Testis (tissue), 3 donors: ENCODE data around the gene RTKN. TPM values are rescaled to one million over a fixed set of nuclear protein-coding genes. Genes with fewer than 3 reads are reported as not detected.

Experiments used
- DNase-seq: peaks from one replicate; pipeline ENCODE4 v3.0.0-alpha.2; 2019
- H3K27ac ChIP-seq, 2 donors: fragments of 200-600 bp; sonication (generic); one replicate each; pipeline ENCODE4 v1.5.1; 2019
- H3K27me3 ChIP-seq: fragments of 200-600 bp; sonication (generic); one replicate; pipeline ENCODE4 v1.5.1; 2019
- H3K36me3 ChIP-seq: fragments of 200-600 bp; sonication (generic); one replicate; pipeline ENCODE4 v1.5.1; 2017; ENCODE audit warnings: low read depth; ENCODE audit errors: missing control alignments
- H3K4me1 ChIP-seq: fragments of 200-600 bp; sonication (generic); one replicate; pipeline ENCODE4 v1.5.1; 2019
- H3K4me3 ChIP-seq, 2 donors: fragments of 200-600 bp; sonication (generic); one replicate each; pipeline ENCODE4 v1.5.1; 2017 to 2019
- H3K9me3 ChIP-seq: fragments of 200-600 bp; sonication (generic); one replicate; pipeline ENCODE4 v1.5.1; 2017
- CTCF ChIP-seq, 3 experiments: fragments of 450-650 bp in 2 of 3; fragments of 200-600 bp in 1 of 3; sonication (generic) in 1 of 3; IDR thresholded peaks; one replicate each; pipeline ENCODE4 v1.5.1; 2016 to 2019; ENCODE audit warnings: antibody characterized with exemption in 3 of 3, mild to moderate bottlenecking in 2 of 3, moderate library complexity in 1 of 3
- POLR2A ChIP-seq: fragments of 450-650 bp; IDR thresholded peaks from one replicate; pipeline ENCODE4 v1.6.1; 2017; ENCODE audit warnings: antibody characterized with exemption, mild to moderate bottlenecking, moderate library complexity
- WGBS, 2 donors: methylation state at CpG; one replicate each; pipeline ENCODE4 v1.1.5; 2018; 5-methylcytosine and 5-hydroxymethylcytosine counted together
- intact Hi-C: fragments of 100-400 bp; cut with DNase I; formaldehyde crosslinking; loops from one replicate; pipeline ENCODE4 v1.15.1; 2023; ENCODE audit warnings: low total_unique reads
- polyA plus RNA-seq: library from polyadenylated mRNA; stranded (reverse); fragments of 350-450 nt; fragmentation: Illumina TruSeq; extraction: RNeasy Lipid Tissue Mini Kit (QIAGEN cat#74804); gene quantifications from one replicate; pipeline ENCODE4 v1.2.3, GENCODE V29; 2014; ENCODE audit warnings: low read depth, low replicate concordance; ENCODE audit not compliant: insufficient read depth
- total RNA-seq, 2 donors: library from RNA; depleted of rRNA; stranded (reverse); fragments of >200 nt; gene quantifications; one replicate each; pipeline ENCODE4 v1.2.3, GENCODE V29; 2016

RTKN gene
- total and polyA plus RNA-seq, 3 donors from 2014 or later: 8.8 to 12.8 (median 11.1) TPM

- H3K4me1 ChIP-seq: peaks cover 24% of the 10 kb centered on the region
- no peaks in the 10 kb centered on the region for H3K27me3 ChIP-seq
- peak within 1 kb of the TSS; percentile 68 to 75 for H3K4me3 ChIP-seq
- H3K27ac ChIP-seq: peak within 1 kb of the TSS; percentile 93 to 99
- TF ChIP-seq POLR2A (no peak), CTCF (IDR thresholded peaks at IDR 0.05) (no peak)
- WGBS, 2 donors: 1 to 2% methylated on average over 11 to 38 of the region's 38 CpGs
- intact Hi-C loops: no loop called here
- no peaks in the 10 kb centered on the region for H3K9me3 ChIP-seq
- peak; percentile 100 for DNase-seq
- no peaks in the 10 kb centered on the region for H3K36me3 ChIP-seq
Measured at GRCh38 chr2:74458132-74458937, 16.6 kb upstream of the RTKN start, which contains the start of gene WBP1. Gene WBP1, plus strand, starts transcription at chr2:74458438. Its CDS starts 165 bp downstream, at chr2:74458603.

- H3K4me3 ChIP-seq: peak overlapping the region; percentile 68 to 75
- peak; percentile 76 for DNase-seq
- H3K27me3 ChIP-seq: no peaks in the 10 kb centered on the region
- intact Hi-C loops: no loop called here
- H3K27ac ChIP-seq: peak overlapping the region; percentile 93 to 99
- H3K36me3 ChIP-seq: no peaks in the 10 kb centered on the region
- peaks cover 24% of the 10 kb centered on the region for H3K4me1 ChIP-seq
- TF ChIP-seq CTCF (IDR thresholded peaks at IDR 0.05) (no peak), POLR2A (peak; percentile 85)
- no peaks in the 10 kb centered on the region for H3K9me3 ChIP-seq
- WGBS, 2 donors: 0 to 1% methylated on average over 27 to 41 of the region's 46 CpGs
Measured at GRCh38 chr2:74457549-74458131, 15.9 kb upstream of the RTKN start.

GRCh38 chr2:74457129-74457548 is 15.4 kb upstream of the RTKN start:
- Histone ChIP-seq H3K9me3 (no peaks in the 10 kb centered on the region), H3K36me3 (no peaks in the 10 kb centered on the region), H3K4me1 (peaks cover 24% of the 10 kb centered on the region), H3K27me3 (no peaks in the 10 kb centered on the region), H3K27ac (peak overlapping the region; percentile 93 to 99), H3K4me3 (peak overlapping the region; percentile 68 to 75)
- TF ChIP-seq POLR2A (no peak), CTCF (IDR thresholded peaks at IDR 0.05) (no peak)
- intact Hi-C loops: no loop called here
- peak; percentile 32 for DNase-seq
- 0 to 1% methylated on average over 25 to 27 of the region's 27 CpGs for WGBS, 2 donors

- Histone ChIP-seq H3K27ac (peak within 1 kb of the TSS in 1 of 2 donors; percentile 54), H3K9me3 (no peaks in the 10 kb centered on the region), H3K27me3 (no peaks in the 10 kb centered on the region), H3K36me3 (no peaks in the 10 kb centered on the region), H3K4me3 (peak within 1 kb of the TSS; percentile 58 to 72), H3K4me1 (peaks cover 24% of the 10 kb centered on the region)
- TF ChIP-seq POLR2A: no peak
- TF ChIP-seq CTCF (IDR thresholded peaks at IDR 0.05): peak in 1 of 3 experiments; percentile 3
- DNase-seq: peak; percentile 97
- intact Hi-C loops: no loop called here
- WGBS, 2 donors: 0 to 1% methylated on average over 26 to 40 of the region's 40 CpGs
Measured at GRCh38 chr2:74454654-74455511, 13.1 kb upstream of the RTKN start, which contains the start of gene INO80B. Gene INO80B, plus strand, starts transcription at chr2:74455087. Its CDS starts 30 bp downstream, at chr2:74455117.
